K562 (cell line): ENCODE measurements around the gene DIPK1B. TPM values are rescaled to one million over a fixed set of nuclear protein-coding genes. Genes with fewer than 3 reads are reported as not detected.

Experiments
- ATF1 ChIP-seq, 2 experiments: fragments of 450-650 bp in 1 of 2; IDR thresholded peaks; 2 replicates each; pipeline ENCODE4 v1.6.1; 2016; ENCODE audit warnings: missing compliant biosample characterization in 1 of 2, missing genetic modification characterization in 1 of 2
- BRF2 ChIP-seq: IDR thresholded peaks from 3 replicates; pipeline ENCODE4 v1.6.1; 2011; ENCODE audit warnings: borderline replicate concordance, mild to moderate bottlenecking; ENCODE audit not compliant: insufficient read length, insufficient read depth
- COPS2 ChIP-seq: fragments of 450-650 bp; conservative IDR thresholded peaks from 2 replicates; pipeline ENCODE4 v1.6.1; 2016; ENCODE audit warnings: mild to moderate bottlenecking, moderate library complexity
- FOXO4 ChIP-seq: fragments of 450-650 bp; formaldehyde crosslinking; IDR thresholded peaks from 2 replicates; pipeline ENCODE4 v1.4.0; 2020; ENCODE audit warnings: mild to moderate bottlenecking, moderate library complexity
- GTF2A2 ChIP-seq: IDR thresholded peaks from 2 replicates; pipeline ENCODE4 v1.6.1; 2016; ENCODE audit warnings: mild to moderate bottlenecking, missing genetic modification characterization, missing compliant biosample characterization
- HDAC3 ChIP-seq: fragments of 450-650 bp; IDR thresholded peaks from 2 replicates; pipeline ENCODE4 v1.6.1; 2018; ENCODE audit warnings: borderline replicate concordance, mild to moderate bottlenecking, moderate library complexity; ENCODE audit not compliant: partially characterized antibody
- IFI16 ChIP-seq: fragments of 250-450 bp; sonication (Bioruptor Pico); IDR thresholded peaks from 2 replicates; pipeline ENCODE4 v2.1.2; 2022; ENCODE audit warnings: mild to moderate bottlenecking, inconsistent platforms
- KAT7 ChIP-seq: sonication (generic); formaldehyde crosslinking; IDR thresholded peaks from 2 replicates; pipeline ENCODE4 v1.8.0; 2022; ENCODE audit warnings: missing genetic modification reagents, mild to moderate bottlenecking, borderline replicate concordance
- LCOR ChIP-seq: sonication (generic); formaldehyde crosslinking; IDR thresholded peaks from 2 replicates; pipeline ENCODE4 v1.8.0; 2022; ENCODE audit warnings: mild to moderate bottlenecking, missing genetic modification reagents
- LEF1 ChIP-seq: fragments of 450-650 bp; IDR thresholded peaks from 2 replicates; pipeline ENCODE4 v1.6.1; 2016; ENCODE audit warnings: mild to moderate bottlenecking
- MAFF ChIP-seq: IDR thresholded peaks from 2 replicates; pipeline ENCODE4 v1.6.1; 2012; ENCODE audit warnings: low read length, improper control_type of control experiment
- NFIC ChIP-seq: fragments of 450-650 bp; IDR thresholded peaks from 2 replicates; pipeline ENCODE4 v1.6.1; 2017; ENCODE audit warnings: mild to moderate bottlenecking, inconsistent platforms
- POLR2AphosphoS5 ChIP-seq: IDR thresholded peaks from 2 replicates; pipeline ENCODE4 v1.6.1; 2011; ENCODE audit warnings: mild to moderate bottlenecking, low read depth, low read length, moderate library complexity; ENCODE audit not compliant: control insufficient read depth, insufficient read depth
- PRDM10 ChIP-seq: fragments of 450-650 bp; IDR thresholded peaks from 2 replicates; pipeline ENCODE4 v1.6.1; 2018; ENCODE audit not compliant: partially characterized antibody
- RBM34 ChIP-seq: fragments of 200-400 bp; formaldehyde crosslinking; IDR thresholded peaks from 2 replicates; pipeline ENCODE4 v1.6.1; 2018; ENCODE audit warnings: low read length, borderline replicate concordance; ENCODE audit not compliant: insufficient read depth
- TCFL5 ChIP-seq: fragments of 250-450 bp; sonication (Bioruptor Pico); conservative IDR thresholded peaks from 2 replicates; pipeline ENCODE4 v1.6.1; 2021; ENCODE audit warnings: mild to moderate bottlenecking, moderate library complexity, matching md5 sums
- TSC22D4 ChIP-seq: fragments of 450-650 bp; IDR thresholded peaks from 2 replicates; pipeline ENCODE4 v1.6.1; 2016; ENCODE audit warnings: missing genetic modification characterization, missing biosample characterization, control low read depth
- U2AF1 ChIP-seq: fragments of 200-400 bp; formaldehyde crosslinking; optimal IDR thresholded peaks from 2 replicates; pipeline ENCODE3; 2017; ENCODE audit warnings: mild to moderate bottlenecking, low read depth, low read length, moderate library complexity
- ZNF408 ChIP-seq: fragments of 250-450 bp; sonication (Bioruptor Pico); IDR thresholded peaks from 2 replicates; pipeline ENCODE4 v1.4.0; 2020; ENCODE audit warnings: low read depth, mild to moderate bottlenecking, moderate library complexity
- ZNF644 ChIP-seq: fragments of 200-800 bp; sonication (Bioruptor generic); IDR thresholded peaks from 2 replicates; pipeline ENCODE4 v1.6.1; 2016; ENCODE audit warnings: low read depth, missing genetic modification characterization, missing compliant biosample characterization
- polyA plus RNA-seq, 8 experiments: library from polyadenylated mRNA; depleted of rRNA in 4 of 8; stranded (reverse) in 5 of 8; unstranded in 3 of 8; fragments of >200 nt; fragmentation: Nextera tagmentation in 2 of 8; fragmentation: Illumina TruSeq in 1 of 8; extraction: Ambion mirVana in 2 of 8; extraction: Trizol in 1 of 8; gene quantifications; 2 replicates each; pipeline versions ENCODE4 v1.2.1 to v1.2.3, GENCODE V29; 2011 to 2014; ENCODE audit warnings: inconsistent platforms in 1 of 8, missing spikeins in 1 of 8
- total RNA-seq, 7 experiments: library from RNA; depleted of rRNA in 6 of 7; stranded (reverse); fragments of >200 nt in 6 of 7; fragmentation: Illumina TruSeq in 2 of 7; extraction: Trizol in 2 of 7; gene quantifications; 2 replicates each; pipeline versions ENCODE4 v1.2.1 to v1.2.3, GENCODE V29; 2011 to 2021; ENCODE audit warnings: low replicate concordance in 1 of 7

DIPK1B gene
- total and polyA plus RNA-seq, 9 of the 15 experiments (the other 6 are each of a cell fraction or from before 2014, with no cell fraction given) = 0.08 to 22.3 (median 5.9) TPM

- TF ChIP-seq TSC22D4 (tag) (no peak), MAFF (no peak), POLR2AphosphoS5 (peak; percentile 64; the same call in 1 of the 2 replicates), BRF2 (no peak), LCOR (CRISPR knock-in tag) (peak; percentile 35; the same call in 1 of the 2 replicates), ZNF408 (no peak), HDAC3 (no peak), ATF1 (CRISPR knock-in tag; IDR thresholded peaks at IDR 0.05) (no peak), ATF1 (tag; IDR thresholded peaks at IDR 0.05) (peak; percentile 30; the same call in 1 of the 2 replicates), IFI16 (CRISPR knock-in tag) (no peak), KAT7 (0 out of 2 replicates have a peak, but pooled peaks have one; percentile 57), LEF1 (no peak), U2AF1 (no peak), PRDM10 (no peak), RBM34 (no peak), FOXO4 (no peak), TCFL5 (CRISPR knock-in tag) (no peak), ZNF644 (tag) (no peak), GTF2A2 (tag) (0 out of 2 replicates have a peak, but pooled peaks have one; percentile 52), NFIC (peak; percentile 65), COPS2 (no peak)
Observed at GRCh38 chr9:136686794-136687711, 25.3 kb upstream of the DIPK1B start, which contains the start of gene AGPAT2 (continued).
